ENCODE data around the gene LTF. TPM values are rescaled to one million over a fixed set of nuclear protein-coding genes. Genes with fewer than 3 reads are reported as not detected.
A peak's percentile ranks its signal among the peaks of the same experiment; 100 is the strongest.

LTF gene
- total RNA-seq, 1 experiment from 2014 or later, result not detected

DNA sequence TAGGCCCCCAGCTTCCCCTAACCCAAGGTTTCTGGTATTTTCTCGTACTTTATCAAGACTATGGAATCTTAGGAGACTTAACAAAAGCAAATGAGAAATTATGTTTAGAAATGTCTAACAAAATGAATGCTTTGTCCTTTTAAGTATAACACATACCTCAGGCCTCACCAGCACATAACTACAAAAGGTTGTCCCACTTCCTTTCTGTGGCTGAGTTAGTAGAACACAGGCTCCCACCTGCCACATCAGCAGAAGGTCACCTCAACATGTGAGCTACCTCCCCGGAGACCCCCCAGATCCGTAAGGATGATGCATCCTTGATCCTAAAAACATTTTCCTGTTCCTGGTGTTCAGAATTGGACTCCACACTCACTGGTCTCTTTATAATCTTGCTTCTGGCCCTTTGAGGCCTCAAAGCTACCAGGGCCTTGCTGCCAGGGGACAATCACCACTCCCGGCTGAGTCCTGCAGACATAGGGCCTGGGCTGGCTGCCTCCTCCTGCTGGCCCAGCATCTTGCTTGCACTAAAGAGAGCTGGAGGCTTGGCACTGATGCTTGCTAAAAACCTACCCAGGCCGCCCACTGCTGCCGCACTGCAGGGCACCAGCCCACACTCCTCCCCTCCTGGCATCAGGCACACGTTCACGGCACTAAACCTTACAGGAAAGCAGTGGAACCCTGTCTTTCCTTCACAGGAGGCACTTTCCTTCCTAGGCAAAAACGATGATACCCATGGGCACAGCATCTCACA lies 54.8 kb downstream of the LTF start:
- no peak overlapping the region for H3K9ac ChIP-seq (ENCODE audit: low read length)
- TF ChIP-seq CBX3 (IDR thresholded peaks at IDR 0.05; ENCODE audit: low read depth) (no peak), EZH2 (IDR thresholded peaks at IDR 0.05) (no peak)
- H2AFZ ChIP-seq (ENCODE audit: low read depth, low read length, poor library complexity, severe bottlenecking), result no peak overlapping the region
- ChIA-PET POLR2A (no interaction called here), RAD21 (ENCODE audit: low non-redundant PET in 1 of 2, low total read pairs in 2 of 2, uncharacterized antibody in 2 of 2, unreplicated experiment in 2 of 2) (no interaction called here), CTCF (interaction anchor here (0.8 kb wide), 1 partner anchor 15 kb away, joined by 3 read pairs; no protein-coding TSS in a partner anchor)
- no peaks in the 10 kb centered on the region for H3K9me2 ChIP-seq (ENCODE audit: insufficient read depth)
- intact Hi-C loops (cut with micrococcal nuclease), result no loop called here
- no peaks in the 10 kb centered on the region for H4K20me1 ChIP-seq (ENCODE audit: insufficient read depth)
- H3K4me3 ChIP-seq (replicated peaks in 1 of 2; ENCODE audit: low read depth in 1 of 2, low read length in 2 of 2), result no peak overlapping the region
- no TSS peak for BruUV-seq (replicated peaks)
- no peaks in the 10 kb centered on the region for H3K36me3 ChIP-seq (ENCODE audit: control insufficient read depth in 1 of 2, insufficient read depth in 2 of 2, low read length in 2 of 2)
- no peak overlapping the region for H3K27ac ChIP-seq (ENCODE audit: low read depth, low read length)
- H3K9me3 ChIP-seq (ENCODE audit: control insufficient read depth in 1 of 2, insufficient read depth in 1 of 2, low read depth in 1 of 2, low read length in 2 of 2), result no peaks in the 10 kb centered on the region
- no peaks in the 10 kb centered on the region for H3K27me3 ChIP-seq (ENCODE audit: insufficient read depth, low read length)
- no peak for DNase-seq (ENCODE audit: low read depth, low spot score)
- ATAC-seq, result no peak
- no peak overlapping the region for H3K4me2 ChIP-seq (ENCODE audit: low read length)
- H3K79me2 ChIP-seq (ENCODE audit: insufficient read depth, low read length), result no peaks in the 10 kb centered on the region
- peaks cover 0 to 10% of the 10 kb centered on the region in 2 experiments; a peak in 1 of 4 replicates for H3K4me1 ChIP-seq (ENCODE audit: control insufficient read depth in 1 of 2, insufficient read depth in 2 of 2, low read length in 2 of 2)

DNA sequence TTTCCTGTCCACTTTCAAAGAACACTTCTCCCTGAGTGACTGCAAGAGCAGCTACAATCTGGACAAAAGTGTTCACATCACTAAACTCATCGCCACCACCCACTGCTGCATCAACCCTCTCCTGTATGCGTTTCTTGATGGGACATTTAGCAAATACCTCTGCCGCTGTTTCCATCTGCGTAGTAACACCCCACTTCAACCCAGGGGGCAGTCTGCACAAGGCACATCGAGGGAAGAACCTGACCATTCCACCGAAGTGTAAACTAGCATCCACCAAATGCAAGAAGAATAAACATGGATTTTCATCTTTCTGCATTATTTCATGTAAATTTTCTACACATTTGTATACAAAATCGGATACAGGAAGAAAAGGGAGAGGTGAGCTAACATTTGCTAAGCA lies 55.9 kb downstream of the LTF start:
- no TSS peak for BruUV-seq (replicated peaks)
- H3K4me3 ChIP-seq (replicated peaks in 1 of 2; ENCODE audit: low read depth in 1 of 2, low read length in 2 of 2), result no peak overlapping the region
- H3K27me3 ChIP-seq (ENCODE audit: insufficient read depth, low read length), result no peaks in the 10 kb centered on the region
- no peaks in the 10 kb centered on the region for H3K9me2 ChIP-seq (ENCODE audit: insufficient read depth)
- ChIA-PET POLR2A (no interaction called here), RAD21 (ENCODE audit: low non-redundant PET in 1 of 2, low total read pairs in 2 of 2, uncharacterized antibody in 2 of 2, unreplicated experiment in 2 of 2) (no interaction called here), CTCF (no interaction called here)
- DNase-seq (ENCODE audit: low read depth, low spot score), result no peak
- no peaks in the 10 kb centered on the region for H4K20me1 ChIP-seq (ENCODE audit: insufficient read depth)
- peaks cover 0 to 10% of the 10 kb centered on the region in 2 experiments; a peak in 1 of 4 replicates for H3K4me1 ChIP-seq (ENCODE audit: control insufficient read depth in 1 of 2, insufficient read depth in 2 of 2, low read length in 2 of 2)
- no peaks in the 10 kb centered on the region for H3K9me3 ChIP-seq (ENCODE audit: control insufficient read depth in 1 of 2, insufficient read depth in 1 of 2, low read depth in 1 of 2, low read length in 2 of 2)
- no peak for ATAC-seq
- intact Hi-C loops (cut with micrococcal nuclease), result no loop called here
- no peak overlapping the region for H2AFZ ChIP-seq (ENCODE audit: low read depth, low read length, poor library complexity, severe bottlenecking)
- no peak for TF ChIP-seq EZH2phosphoT487 (IDR thresholded peaks at IDR 0.05; ENCODE audit: borderline replicate concordance)
- TF ChIP-seq, protein P1, sequence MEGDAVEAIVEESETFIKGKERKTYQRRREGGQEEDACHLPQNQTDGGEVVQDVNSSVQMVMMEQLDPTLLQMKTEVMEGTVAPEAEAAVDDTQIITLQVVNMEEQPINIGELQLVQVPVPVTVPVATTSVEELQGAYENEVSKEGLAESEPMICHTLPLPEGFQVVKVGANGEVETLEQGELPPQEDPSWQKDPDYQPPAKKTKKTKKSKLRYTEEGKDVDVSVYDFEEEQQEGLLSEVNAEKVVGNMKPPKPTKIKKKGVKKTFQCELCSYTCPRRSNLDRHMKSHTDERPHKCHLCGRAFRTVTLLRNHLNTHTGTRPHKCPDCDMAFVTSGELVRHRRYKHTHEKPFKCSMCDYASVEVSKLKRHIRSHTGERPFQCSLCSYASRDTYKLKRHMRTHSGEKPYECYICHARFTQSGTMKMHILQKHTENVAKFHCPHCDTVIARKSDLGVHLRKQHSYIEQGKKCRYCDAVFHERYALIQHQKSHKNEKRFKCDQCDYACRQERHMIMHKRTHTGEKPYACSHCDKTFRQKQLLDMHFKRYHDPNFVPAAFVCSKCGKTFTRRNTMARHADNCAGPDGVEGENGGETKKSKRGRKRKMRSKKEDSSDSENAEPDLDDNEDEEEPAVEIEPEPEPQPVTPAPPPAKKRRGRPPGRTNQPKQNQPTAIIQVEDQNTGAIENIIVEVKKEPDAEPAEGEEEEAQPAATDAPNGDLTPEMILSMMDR (IDR thresholded peaks at IDR 0.05 in 2 of 3, conservative IDR thresholded peaks at IDR 0.05 in 1 of 3; ENCODE audit: borderline replicate concordance in 1 of 3, insufficient read depth in 1 of 3, low read depth in 2 of 3, low read length in 2 of 3), result 0 out of 6 replicates have a peak, but pooled peaks of 1 of the 3 experiments have one; percentile 8
- no peaks in the 10 kb centered on the region for H3K79me2 ChIP-seq (ENCODE audit: insufficient read depth, low read length)
- no peak overlapping the region for H3K9ac ChIP-seq (ENCODE audit: low read length)
- H3K27ac ChIP-seq (ENCODE audit: low read depth, low read length), result no peak overlapping the region
- H3K4me2 ChIP-seq (ENCODE audit: low read length), result no peak overlapping the region
- no peaks in the 10 kb centered on the region for H3K36me3 ChIP-seq (ENCODE audit: control insufficient read depth in 1 of 2, insufficient read depth in 2 of 2, low read length in 2 of 2)
